ENCODE results near the gene TIMM17B. TPM values are rescaled to one million over a fixed set of nuclear protein-coding genes. Genes with fewer than 3 reads are reported as not detected.

Gene TIMM17B
- total RNA-seq, 1 experiment from 2014 or later, result 89.7 TPM

- Mint-ChIP-seq H3K27ac (peak overlapping the region; percentile 44 to 78 (median 61); a peak in 3 of 7 replicates), H3K4me1 (peaks cover 16 to 43% of the 10 kb centered on the region in 2 experiments), H3K27me3 (ENCODE audit: low read depth) (peaks cover 7% of the 10 kb centered on the region), H3K36me3 (ENCODE audit: insufficient read depth in 1 of 3, low read depth in 3 of 3) (peaks cover 52 to 64% (median 61%) of the 10 kb centered on the region in 3 experiments), H3K9me3 (peaks cover 73 to 76% of the 10 kb centered on the region in 2 experiments), H3K4me3 (peak overlapping the region; percentile 65 to 87)
- H2BK20ac ChIP-seq (ENCODE audit: low read depth, low read length, poor library complexity, severe bottlenecking), result no peak overlapping the region
- H3K14ac ChIP-seq (ENCODE audit: insufficient read depth, low read length), result no peak overlapping the region
- no peak overlapping the region for H4K5ac ChIP-seq (ENCODE audit: insufficient read length, low read depth, low read length)
- H3K9ac ChIP-seq (ENCODE audit: extremely low read depth, insufficient read length, low read length), result no peak overlapping the region
- H3K27me3 ChIP-seq (ENCODE audit: insufficient read depth, low read length), result no peaks in the 10 kb centered on the region
- H4K8ac ChIP-seq (replicated peaks; ENCODE audit: insufficient read length, low read depth, low read length), result no peak overlapping the region
- no peak for TF ChIP-seq CTCF (conservative IDR thresholded peaks at IDR 0.05)
- H3K18ac ChIP-seq (ENCODE audit: insufficient read length, low read depth, low read length), result no peak overlapping the region
- no peak overlapping the region for H2BK120ac ChIP-seq (ENCODE audit: low read depth, low read length, poor library complexity, severe bottlenecking)
- H3K79me2 ChIP-seq (ENCODE audit: insufficient read depth, low read length), result peaks cover 25% of the 10 kb centered on the region
- H3K56ac ChIP-seq (ENCODE audit: insufficient read length, low read depth, low read length), result no peak overlapping the region
- H3K27ac ChIP-seq (ENCODE audit: insufficient read length, low read depth, low read length), result no peak overlapping the region
- H2AFZ ChIP-seq (ENCODE audit: low read length), result no peak overlapping the region
- H3K79me1 ChIP-seq (ENCODE audit: insufficient read depth, low read depth, low read length, poor library complexity, severe bottlenecking), result peaks cover 4% of the 10 kb centered on the region
- H3K4ac ChIP-seq (ENCODE audit: low read depth, low read length), result no peak overlapping the region
- no peak overlapping the region for H3T11ph ChIP-seq (ENCODE audit: low read length)
- no peaks in the 10 kb centered on the region for H3K4me1 ChIP-seq (ENCODE audit: insufficient read depth, low read length)
- no peak overlapping the region for H3K23ac ChIP-seq (ENCODE audit: insufficient read length, low read depth, low read length)
- no peak overlapping the region for H4K91ac ChIP-seq (ENCODE audit: insufficient read length, low read depth, low read length)
- DNase-seq, result no peak
- no peak overlapping the region for H2AK5ac ChIP-seq (ENCODE audit: insufficient read length, low read length)
- H2BK12ac ChIP-seq (ENCODE audit: insufficient read length, low read depth, low read length), result no peak overlapping the region
- peaks cover 2% of the 10 kb centered on the region for H4K20me1 ChIP-seq (ENCODE audit: control insufficient read depth, insufficient read depth, insufficient read length)
- WGBS (ENCODE audit: extremely low coverage, insufficient read length, low lambda C conversion rate), result no CpG with 5 or more reads among the region's 5 CpGs
- no peaks in the 10 kb centered on the region for H3K9me3 ChIP-seq (ENCODE audit: control insufficient read depth, low read depth, low read length)
- H3K4me2 ChIP-seq (ENCODE audit: insufficient read depth, insufficient read length, low read length), result peak overlapping the region; percentile 87
- no peaks in the 10 kb centered on the region for H3K23me2 ChIP-seq (ENCODE audit: insufficient read length, low read depth, low read length, poor library complexity, severe bottlenecking)
- H2BK5ac ChIP-seq (ENCODE audit: insufficient read length, low read length), result no peak overlapping the region
- H2BK15ac ChIP-seq (ENCODE audit: low read depth, low read length), result no peak overlapping the region
Observed at GRCh38 chrX:48913605-48914366, 16.2 kb upstream of the TIMM17B start.
